ENCODE results near the gene CCDC81.

CCDC81 gene

GRCh38 chr11:86464509-86465221 lies 90.0 kb downstream of the CCDC81 start:
- no peak for DNase-seq (ENCODE audit: low spot score)

- DNase-seq (ENCODE audit: low spot score) = no peak
Measured at GRCh38 chr11:86468169-86468568, 93.5 kb downstream of the CCDC81 start.

GRCh38 chr11:86469491-86470388 lies 95.1 kb downstream of the CCDC81 start:
- DNase-seq (ENCODE audit: low spot score) = peak; percentile 37
